Bronchial epithelial cell (primary cell): ENCODE results near the gene DEDD2. TPM values are rescaled to one million over a fixed set of nuclear protein-coding genes. Genes with fewer than 3 reads are reported as not detected.

Experiments
- DNase-seq: peaks from one replicate; pipeline ENCODE4 v3.0.0-alpha.2; 2010; ENCODE audit warnings: low read depth
- FAIRE-seq: peaks from 2 replicates; lab custom pipeline; 2011; peaks lifted over from hg19 to GRCh38; lab: Jason Lieb, UNC
- H3K27me3 ChIP-seq: 2 replicates; pipeline ENCODE4 v1.5.1; 2011; ENCODE audit warnings: low read length; ENCODE audit not compliant: control insufficient read depth, insufficient read depth
- H3K36me3 ChIP-seq: 2 replicates; pipeline ENCODE4 v1.5.1; 2011; ENCODE audit warnings: low read length; ENCODE audit not compliant: control insufficient read depth, insufficient read depth
- H3K4me3 ChIP-seq: 2 replicates; pipeline ENCODE4 v1.5.1; 2011; ENCODE audit warnings: mild to moderate bottlenecking, low read depth, low read length, control low read depth
- CTCF ChIP-seq: IDR thresholded peaks from 2 replicates; pipeline ENCODE4 v1.5.1; 2011; ENCODE audit warnings: mild to moderate bottlenecking, moderate library complexity, low read length, control low read depth, inconsistent platforms; ENCODE audit not compliant: insufficient read depth, severe bottlenecking
- total RNA-seq: library from RNA; depleted of rRNA; stranded (reverse); fragments of >200 nt; gene quantifications from 2 replicates; pipeline ENCODE4 v1.2.1, GENCODE V29; 2014

DEDD2 gene
- total RNA-seq, 1 donor from 2014 or later = 28.7 TPM

GRCh38 chr19:42229855-42230351, 12.4 kb upstream of the DEDD2 start:
- peaks cover 31% of the 10 kb centered on the region for H3K36me3 ChIP-seq
- H3K4me3 ChIP-seq = no peak overlapping the region
- FAIRE-seq (peak; percentile 84), DNase-seq (no peak)
- no peaks in the 10 kb centered on the region for H3K27me3 ChIP-seq
- no peak for TF ChIP-seq CTCF

GRCh38 chr19:42229301-42229854, 11.9 kb upstream of the DEDD2 start:
- H3K27me3 ChIP-seq = no peaks in the 10 kb centered on the region
- no peak for TF ChIP-seq CTCF
- no peak overlapping the region for H3K4me3 ChIP-seq
- FAIRE-seq = no peak
- no peak for DNase-seq
- peaks cover 29% of the 10 kb centered on the region for H3K36me3 ChIP-seq

GRCh38 chr19:42228641-42229040, 11.2 kb upstream of the DEDD2 start:
- no peak overlapping the region for H3K4me3 ChIP-seq
- FAIRE-seq (no peak), DNase-seq (no peak)
- peaks cover 26% of the 10 kb centered on the region for H3K36me3 ChIP-seq
- TF ChIP-seq CTCF = no peak
- no peaks in the 10 kb centered on the region for H3K27me3 ChIP-seq

GRCh38 chr19:42226886-42227285, 9.4 kb upstream of the DEDD2 start:
- peaks cover 22% of the 10 kb centered on the region for H3K36me3 ChIP-seq
- FAIRE-seq (no peak), DNase-seq (peak; percentile 74)
- no peak for TF ChIP-seq CTCF
- no peaks in the 10 kb centered on the region for H3K27me3 ChIP-seq
- no peak overlapping the region for H3K4me3 ChIP-seq

- DNase-seq (no peak), FAIRE-seq (no peak)
- no peak overlapping the region for H3K4me3 ChIP-seq
- H3K36me3 ChIP-seq = peaks cover 21% of the 10 kb centered on the region
- TF ChIP-seq CTCF = no peak
- no peaks in the 10 kb centered on the region for H3K27me3 ChIP-seq
These were observed 8.3 kb upstream of the DEDD2 start for GRCh38 chr19:42225718-42226292.
